ENCODE measurements around the gene TAPBPL.

TAPBPL gene

GRCh38 chr12:6428326-6428725 is 23.5 kb upstream of the TAPBPL start:
- H3K79me2 ChIP-seq (ENCODE audit: insufficient read depth, low read depth), result no peaks in the 10 kb centered on the region
- peaks cover 28% of the 10 kb centered on the region for H3K4me1 ChIP-seq (ENCODE audit: low read depth, poor library complexity, severe bottlenecking)
- H4K20me1 ChIP-seq (ENCODE audit: insufficient read depth), result no peaks in the 10 kb centered on the region
- no peak overlapping the region for H3K4me3 ChIP-seq (IDR thresholded peaks at IDR 0.05; ENCODE audit: insufficient read depth, low read depth, low read length)
- no peaks in the 10 kb centered on the region for H3K27me3 ChIP-seq (ENCODE audit: insufficient read depth, low read depth)
- H3K36me3 ChIP-seq (ENCODE audit: insufficient read depth), result no peaks in the 10 kb centered on the region
- TF ChIP-seq CTCF (conservative IDR thresholded peaks at IDR 0.05; ENCODE audit: low read depth, low read length), result no peak
- H3K27ac ChIP-seq, result no peak overlapping the region
- no peak overlapping the region for H2AFZ ChIP-seq (ENCODE audit: low read depth)
- no peak overlapping the region for H3K9ac ChIP-seq
- H3K4me2 ChIP-seq, result no peak overlapping the region

- Histone ChIP-seq H4K20me1 (ENCODE audit: insufficient read depth) (no peaks in the 10 kb centered on the region), H3K4me2 (no peak overlapping the region), H3K4me1 (ENCODE audit: low read depth, poor library complexity, severe bottlenecking) (peaks cover 26% of the 10 kb centered on the region), H3K9ac (no peak overlapping the region), H3K27me3 (ENCODE audit: insufficient read depth, low read depth) (no peaks in the 10 kb centered on the region), H3K79me2 (ENCODE audit: insufficient read depth, low read depth) (no peaks in the 10 kb centered on the region), H3K27ac (no peak overlapping the region), H2AFZ (ENCODE audit: low read depth) (no peak overlapping the region), H3K36me3 (ENCODE audit: insufficient read depth) (no peaks in the 10 kb centered on the region), H3K4me3 (IDR thresholded peaks at IDR 0.05; ENCODE audit: insufficient read depth, low read depth, low read length) (no peak overlapping the region)
- TF ChIP-seq CTCF (conservative IDR thresholded peaks at IDR 0.05; ENCODE audit: low read depth, low read length), result no peak
Measured at GRCh38 chr12:6430124-6430989, 21.5 kb upstream of the TAPBPL start.

- TF ChIP-seq CTCF (conservative IDR thresholded peaks at IDR 0.05; ENCODE audit: low read depth, low read length), result no peak
- Histone ChIP-seq H2AFZ (ENCODE audit: low read depth) (no peak overlapping the region), H3K4me1 (ENCODE audit: low read depth, poor library complexity, severe bottlenecking) (peaks cover 27% of the 10 kb centered on the region), H3K27ac (peak overlapping the region; percentile 19; the same call in 1 of the 2 replicates), H3K27me3 (ENCODE audit: insufficient read depth, low read depth) (no peaks in the 10 kb centered on the region), H3K79me2 (ENCODE audit: insufficient read depth, low read depth) (no peaks in the 10 kb centered on the region), H3K4me2 (peak overlapping the region; percentile 31; the same call in 1 of the 2 replicates), H3K36me3 (ENCODE audit: insufficient read depth) (no peaks in the 10 kb centered on the region), H4K20me1 (ENCODE audit: insufficient read depth) (no peaks in the 10 kb centered on the region), H3K4me3 (IDR thresholded peaks at IDR 0.05; ENCODE audit: insufficient read depth, low read depth, low read length) (no peak overlapping the region), H3K9ac (no peak overlapping the region)
Measured at GRCh38 chr12:6432991-6433390, 18.9 kb upstream of the TAPBPL start.

GRCh38 chr12:6434205-6435140 is 17.4 kb upstream of the TAPBPL start:
- no peak overlapping the region for H2AFZ ChIP-seq (ENCODE audit: low read depth)

More at GRCh38 chr12:6434205-6435140, 17.4 kb upstream of the TAPBPL start:
- no peaks in the 10 kb centered on the region for H3K79me2 ChIP-seq (ENCODE audit: insufficient read depth, low read depth)
- peaks cover 40% of the 10 kb centered on the region for H3K4me1 ChIP-seq (ENCODE audit: low read depth, poor library complexity, severe bottlenecking)
- H4K20me1 ChIP-seq (ENCODE audit: insufficient read depth), result no peaks in the 10 kb centered on the region
- TF ChIP-seq CTCF (conservative IDR thresholded peaks at IDR 0.05; ENCODE audit: low read depth, low read length), result no peak
- H3K36me3 ChIP-seq (ENCODE audit: insufficient read depth), result no peaks in the 10 kb centered on the region
- H3K4me2 ChIP-seq, result no peak overlapping the region
- no peak overlapping the region for H3K9ac ChIP-seq
- no peak overlapping the region for H3K4me3 ChIP-seq (IDR thresholded peaks at IDR 0.05; ENCODE audit: insufficient read depth, low read depth, low read length)
- H3K27ac ChIP-seq, result no peak overlapping the region
- H3K27me3 ChIP-seq (ENCODE audit: insufficient read depth, low read depth), result no peaks in the 10 kb centered on the region

Data from KMS-11 (cell line).